Keratinocyte (primary cell): ENCODE data around the gene ALPP. TPM values are rescaled to one million over a fixed set of nuclear protein-coding genes. Genes with fewer than 3 reads are reported as not detected.

ENCODE experiments used
- DNase-seq: peaks from one replicate; pipeline ENCODE4 v3.0.0-alpha.2; 2011; ENCODE audit warnings: low read depth, missing footprints, low spot score
- FAIRE-seq: peaks from 2 replicates; lab custom pipeline; 2011; peaks lifted over from hg19 to GRCh38; lab: Jason Lieb, UNC
- H2AFZ ChIP-seq: 2 replicates; pipeline ENCODE4 v1.6.0; 2012; ENCODE audit warnings: low read length, control low read depth, inconsistent platforms; ENCODE audit not compliant: control insufficient read depth
- H3K27ac ChIP-seq: 2 replicates; pipeline ENCODE4 v1.5.1; 2011; ENCODE audit warnings: low read length; ENCODE audit not compliant: control insufficient read depth, insufficient read depth
- H3K27me3 ChIP-seq: 3 replicates; pipeline ENCODE4 v1.6.0; 2011; ENCODE audit warnings: low read length; ENCODE audit not compliant: control insufficient read depth, insufficient read depth; ENCODE audit errors: extremely low read depth
- H3K36me3 ChIP-seq, 2 experiments: 2 replicates in 1 of 2; 3 replicates in 1 of 2; pipeline ENCODE4 v1.5.1; 2011; ENCODE audit warnings: low read length in 2 of 2, mild to moderate bottlenecking in 1 of 2; ENCODE audit not compliant: control insufficient read depth in 2 of 2, insufficient read depth in 2 of 2; ENCODE audit errors: extremely low read depth in 1 of 2
- H3K4me1 ChIP-seq: 3 replicates; pipeline ENCODE4 v1.5.1; 2011; ENCODE audit warnings: low read length; ENCODE audit not compliant: control insufficient read depth, insufficient read depth; ENCODE audit errors: extremely low read depth
- H3K4me2 ChIP-seq: 3 replicates; pipeline ENCODE4 v1.6.0; 2011; ENCODE audit warnings: low read depth, low read length; ENCODE audit not compliant: control insufficient read depth, insufficient read depth; ENCODE audit errors: extremely low read depth
- H3K4me3 ChIP-seq, 3 experiments: fragments of 200-600 bp in 1 of 3; sonication (generic) in 1 of 3; 2 replicates in 2 of 3; 3 replicates in 1 of 3; pipeline ENCODE4 v1.5.1; 2011 to 2016; ENCODE audit warnings: low read length in 3 of 3, mild to moderate bottlenecking in 3 of 3, control low read depth in 2 of 3, inconsistent platforms in 1 of 3, low read depth in 1 of 3, mixed read lengths in 1 of 3, mixed run types in 1 of 3, moderate library complexity in 1 of 3; ENCODE audit not compliant: control insufficient read depth in 2 of 3, insufficient read depth in 2 of 3; ENCODE audit errors: extremely low read depth in 1 of 3
- H3K79me2 ChIP-seq: 2 replicates; pipeline ENCODE4 v1.6.0; 2012; ENCODE audit warnings: low read length; ENCODE audit not compliant: control insufficient read depth, insufficient read depth
- H3K9ac ChIP-seq: 3 replicates; pipeline ENCODE4 v1.6.0; 2011; ENCODE audit warnings: low read length; ENCODE audit not compliant: control insufficient read depth, insufficient read depth; ENCODE audit errors: extremely low read depth
- H3K9me1 ChIP-seq: 3 replicates; pipeline ENCODE4 v1.6.0; 2011; ENCODE audit warnings: low read length; ENCODE audit not compliant: control insufficient read depth, insufficient read depth; ENCODE audit errors: extremely low read depth
- H3K9me3 ChIP-seq: 2 replicates; pipeline ENCODE4 v1.5.1; 2012; ENCODE audit warnings: low read depth, low read length; ENCODE audit not compliant: control insufficient read depth
- H4K20me1 ChIP-seq: 3 replicates; pipeline ENCODE4 v1.6.0; 2011; ENCODE audit warnings: low read length; ENCODE audit not compliant: control insufficient read depth, insufficient read depth; ENCODE audit errors: extremely low read depth
- EZH2 ChIP-seq: IDR thresholded peaks from one replicate; pipeline ENCODE4 v1.6.1; 2012; ENCODE audit warnings: inconsistent platforms, mild to moderate bottlenecking, low read length, moderate library complexity
- dilution Hi-C: fragments of 300-500 bp; cut with MboI; formaldehyde crosslinking; loops from one replicate; pipeline ENCODE4 v1.7.0; 2020; ENCODE audit warnings: low sequenced_read_pairs; ENCODE audit not compliant: extremely low pct_ligation_motif_present
- polyA plus RNA-seq, 5 experiments: library from polyadenylated mRNA; depleted of rRNA in 3 of 5; stranded (reverse) in 3 of 5; stranded (forward) in 1 of 5; unstranded in 1 of 5; fragments of >200 nt; gene quantifications; 1 replicate in 1 of 5; 2 replicates in 3 of 5; 3 replicates in 1 of 5; pipeline versions ENCODE4 v1.2.1 to v1.2.3, GENCODE V29; 2011 to 2012; ENCODE audit warnings: missing spikeins in 2 of 5, low read depth in 1 of 5, low replicate concordance in 1 of 5
- TF ChIP-seq, protein P1 (sequence below), 3 experiments: IDR thresholded peaks in 1 of 3; conservative IDR thresholded peaks in 1 of 3; optimal IDR thresholded peaks in 1 of 3; 2 replicates in 2 of 3; 3 replicates in 1 of 3; pipeline versions ENCODE3 to v1.5.1; 2011; ENCODE audit warnings: low read length in 3 of 3, mild to moderate bottlenecking in 3 of 3, moderate library complexity in 2 of 3, control low read depth in 1 of 3, inconsistent platforms in 1 of 3; ENCODE audit not compliant: insufficient read depth in 2 of 3; ENCODE audit errors: extremely low read depth in 1 of 3

The ALPP gene
- polyA plus RNA-seq, 1 donor (not counting 4 experiments of a cell fraction or from before 2014, with no cell fraction given): not detected

DNA sequence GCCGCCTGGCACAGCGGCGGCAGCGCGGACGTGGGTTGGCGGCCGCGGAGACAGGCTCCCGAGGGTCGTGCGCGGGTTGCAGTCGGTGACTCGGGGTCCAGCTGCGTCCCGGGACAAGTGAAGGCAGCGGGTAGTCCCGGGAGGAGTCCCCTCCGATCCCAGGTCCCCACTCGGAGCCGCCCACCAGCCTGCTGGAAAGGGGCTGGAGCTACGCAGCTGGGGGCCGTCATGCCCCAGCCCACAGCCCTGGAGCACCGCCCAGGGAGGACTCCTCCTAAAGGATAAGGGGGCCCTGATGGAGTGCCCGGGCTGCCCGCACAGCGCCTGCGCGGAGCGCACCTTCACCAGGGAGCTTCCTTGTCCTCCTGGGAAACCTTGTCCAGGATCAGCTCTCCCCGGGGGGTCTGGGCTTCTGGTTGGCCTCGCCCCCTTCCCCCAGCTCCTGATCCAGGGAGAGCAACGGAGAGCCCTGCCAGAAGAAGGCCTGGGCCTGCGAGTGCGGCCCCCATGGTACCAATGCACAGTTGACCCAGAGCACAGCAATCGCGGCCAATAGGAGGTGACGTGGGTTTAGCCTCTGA, 25.9 kb upstream of the ALPP start:
- Histone ChIP-seq H3K4me1 (peaks cover 5% of the 10 kb centered on the region), H3K4me3 (no peak overlapping the region), H3K4me2 (no peak overlapping the region), H3K79me2 (no peaks in the 10 kb centered on the region), H3K9ac (no peak overlapping the region), H3K27ac (no peak overlapping the region), H4K20me1 (no peaks in the 10 kb centered on the region), H3K9me3 (no peaks in the 10 kb centered on the region), H3K27me3 (peaks cover 48% of the 10 kb centered on the region), H2AFZ (no peak overlapping the region), H3K9me1 (no peaks in the 10 kb centered on the region), H3K36me3 (no peaks in the 10 kb centered on the region)
- TF ChIP-seq EZH2: no peak
- TF ChIP-seq, protein P1, sequence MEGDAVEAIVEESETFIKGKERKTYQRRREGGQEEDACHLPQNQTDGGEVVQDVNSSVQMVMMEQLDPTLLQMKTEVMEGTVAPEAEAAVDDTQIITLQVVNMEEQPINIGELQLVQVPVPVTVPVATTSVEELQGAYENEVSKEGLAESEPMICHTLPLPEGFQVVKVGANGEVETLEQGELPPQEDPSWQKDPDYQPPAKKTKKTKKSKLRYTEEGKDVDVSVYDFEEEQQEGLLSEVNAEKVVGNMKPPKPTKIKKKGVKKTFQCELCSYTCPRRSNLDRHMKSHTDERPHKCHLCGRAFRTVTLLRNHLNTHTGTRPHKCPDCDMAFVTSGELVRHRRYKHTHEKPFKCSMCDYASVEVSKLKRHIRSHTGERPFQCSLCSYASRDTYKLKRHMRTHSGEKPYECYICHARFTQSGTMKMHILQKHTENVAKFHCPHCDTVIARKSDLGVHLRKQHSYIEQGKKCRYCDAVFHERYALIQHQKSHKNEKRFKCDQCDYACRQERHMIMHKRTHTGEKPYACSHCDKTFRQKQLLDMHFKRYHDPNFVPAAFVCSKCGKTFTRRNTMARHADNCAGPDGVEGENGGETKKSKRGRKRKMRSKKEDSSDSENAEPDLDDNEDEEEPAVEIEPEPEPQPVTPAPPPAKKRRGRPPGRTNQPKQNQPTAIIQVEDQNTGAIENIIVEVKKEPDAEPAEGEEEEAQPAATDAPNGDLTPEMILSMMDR (optimal IDR thresholded peaks at IDR 0.05 in 1 of 3, IDR thresholded peaks at IDR 0.05 in 1 of 3, conservative IDR thresholded peaks at IDR 0.05 in 1 of 3; ENCODE audit: extremely low read depth in 1 of 3, insufficient read depth in 2 of 3, low read length in 3 of 3): no peak
- dilution Hi-C loops: no loop called here
- DNase-seq (no peak), FAIRE-seq (no peak)

DNA sequence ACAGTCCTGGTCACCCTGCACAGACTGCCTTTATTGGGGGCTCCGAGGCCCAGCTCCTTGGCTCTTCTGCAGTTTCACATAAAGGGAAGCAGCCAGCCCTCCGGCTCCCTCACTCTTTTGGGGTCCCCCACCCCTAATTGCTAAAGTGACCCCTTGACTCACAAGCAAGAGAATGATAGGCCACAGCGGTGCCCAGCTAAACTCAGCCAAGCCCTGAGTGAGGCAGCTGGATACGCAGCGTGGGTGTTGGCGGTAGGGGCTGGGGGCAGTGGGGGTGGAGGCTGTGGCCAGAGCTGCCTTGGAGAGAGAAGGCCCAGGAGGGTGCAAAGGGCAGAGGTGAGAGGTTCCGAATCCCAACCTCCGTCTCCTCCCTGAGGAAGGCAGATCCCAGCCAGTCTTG, 25.5 kb upstream of the ALPP start:
- Histone ChIP-seq H3K27me3 (peaks cover 48% of the 10 kb centered on the region), H3K9me3 (no peaks in the 10 kb centered on the region), H3K36me3 (no peaks in the 10 kb centered on the region), H2AFZ (no peak overlapping the region), H3K27ac (no peak overlapping the region), H3K9me1 (no peaks in the 10 kb centered on the region), H3K9ac (no peak overlapping the region), H4K20me1 (no peaks in the 10 kb centered on the region), H3K4me2 (no peak overlapping the region), H3K4me3 (no peak overlapping the region), H3K79me2 (no peaks in the 10 kb centered on the region), H3K4me1 (peaks cover 5% of the 10 kb centered on the region)
- TF ChIP-seq EZH2: no peak
- TF ChIP-seq, protein P1 (optimal IDR thresholded peaks at IDR 0.05 in 1 of 3, IDR thresholded peaks at IDR 0.05 in 1 of 3, conservative IDR thresholded peaks at IDR 0.05 in 1 of 3; ENCODE audit: extremely low read depth in 1 of 3, insufficient read depth in 2 of 3, low read length in 3 of 3): no peak
- FAIRE-seq: no peak
- no peak for DNase-seq
- dilution Hi-C loops: no loop called here
